DND-41 (cell line): ENCODE data around the gene MOGAT2.

Source experiments
- ATAC-seq: fragments of 200-7000 bp; cut with Tn5 transposase; 3 replicates; pipeline ENCODE4 v1.9.1; 2021; ENCODE audit warnings: low read depth; ENCODE audit not compliant: insufficient read depth
- DNase-seq: peaks from one replicate; pipeline ENCODE4 v3.0.0-alpha.2; 2020
- H2AFZ ChIP-seq: 2 replicates; pipeline ENCODE4 v1.6.0; 2012; ENCODE audit warnings: low read depth, low read length
- H3K27ac ChIP-seq: 2 replicates; pipeline ENCODE4 v1.5.1; 2012; ENCODE audit warnings: low read length, inconsistent platforms
- H3K27me3 ChIP-seq: fragments of 200-600 bp; sonication (generic); 2 replicates; pipeline ENCODE4 v1.6.0; 2012; ENCODE audit warnings: low read length, mild to moderate bottlenecking, inconsistent platforms; ENCODE audit not compliant: insufficient read depth, poor library complexity
- H3K36me3 ChIP-seq: 2 replicates; pipeline ENCODE4 v1.5.1; 2012; ENCODE audit warnings: low read length, inconsistent platforms; ENCODE audit not compliant: insufficient read depth
- H3K4me1 ChIP-seq: 2 replicates; pipeline ENCODE4 v1.5.1; 2012; ENCODE audit warnings: mild to moderate bottlenecking, low read length; ENCODE audit not compliant: insufficient read depth
- H3K4me2 ChIP-seq: 2 replicates; pipeline ENCODE4 v1.6.0; 2012; ENCODE audit warnings: mild to moderate bottlenecking, moderate library complexity, low read length, inconsistent platforms; ENCODE audit not compliant: insufficient read depth
- H3K4me3 ChIP-seq, 2 experiments: fragments of 200-600 bp in 1 of 2; shearing (Covaris generic) in 1 of 2; 2 replicates each; pipeline ENCODE4 v1.5.1; 2012 to 2016; ENCODE audit warnings: inconsistent platforms in 2 of 2, low read length in 2 of 2, mild to moderate bottlenecking in 2 of 2, low read depth in 1 of 2, moderate library complexity in 1 of 2
- H3K79me2 ChIP-seq: 2 replicates; pipeline ENCODE4 v1.6.0; 2012; ENCODE audit warnings: low read length, inconsistent platforms; ENCODE audit not compliant: insufficient read depth
- H3K9ac ChIP-seq: 2 replicates; pipeline ENCODE4 v1.6.0; 2012; ENCODE audit warnings: low read depth, mild to moderate bottlenecking, inconsistent platforms, low read length, moderate library complexity
- H3K9me3 ChIP-seq: 2 replicates; pipeline ENCODE4 v1.5.1; 2012; ENCODE audit warnings: low read length, moderate library complexity, mild to moderate bottlenecking, inconsistent platforms; ENCODE audit not compliant: insufficient read depth, severe bottlenecking
- H4K20me1 ChIP-seq: 2 replicates; pipeline ENCODE4 v1.6.0; 2012; ENCODE audit warnings: low read length; ENCODE audit not compliant: insufficient read depth
- CTCF ChIP-seq: IDR thresholded peaks from 2 replicates; pipeline ENCODE4 v1.5.1; 2012; ENCODE audit warnings: borderline replicate concordance, low read length, moderate library complexity, mild to moderate bottlenecking; ENCODE audit not compliant: poor library complexity, severe bottlenecking; ENCODE audit errors: extremely low read depth
- EZH2 ChIP-seq: IDR thresholded peaks from 3 replicates; pipeline ENCODE4 v1.6.1; 2012; ENCODE audit warnings: borderline replicate concordance, low read depth, mild to moderate bottlenecking, moderate library complexity, low read length, inconsistent platforms; ENCODE audit not compliant: severe bottlenecking

Gene MOGAT2

GRCh38 chr11:75767228-75767572 lies 49.6 kb downstream of the MOGAT2 start:
- H3K4me3 ChIP-seq = no peak overlapping the region
- no peaks in the 10 kb centered on the region for H4K20me1 ChIP-seq
- H3K4me1 ChIP-seq = no peaks in the 10 kb centered on the region
- no peak overlapping the region for H2AFZ ChIP-seq
- TF ChIP-seq CTCF (no peak), EZH2 (no peak)
- no peak overlapping the region for H3K4me2 ChIP-seq
- H3K27ac ChIP-seq = no peak overlapping the region
- H3K27me3 ChIP-seq = peaks cover 10% of the 10 kb centered on the region
- H3K9me3 ChIP-seq = no peaks in the 10 kb centered on the region
- H3K9ac ChIP-seq = no peak overlapping the region
- H3K36me3 ChIP-seq = no peaks in the 10 kb centered on the region
- DNase-seq = no peak
- no peaks in the 10 kb centered on the region for H3K79me2 ChIP-seq
- ATAC-seq = no peak

- H3K4me3 ChIP-seq = no peak overlapping the region
- TF ChIP-seq CTCF (no peak), EZH2 (no peak)
- no peaks in the 10 kb centered on the region for H4K20me1 ChIP-seq
- no peak for ATAC-seq
- no peak for DNase-seq
- H3K9me3 ChIP-seq = no peaks in the 10 kb centered on the region
- peaks cover 12% of the 10 kb centered on the region for H3K27me3 ChIP-seq
- H3K79me2 ChIP-seq = no peaks in the 10 kb centered on the region
- no peak overlapping the region for H3K4me2 ChIP-seq
- H3K27ac ChIP-seq = no peak overlapping the region
- no peak overlapping the region for H3K9ac ChIP-seq
- H3K4me1 ChIP-seq = no peaks in the 10 kb centered on the region
- H2AFZ ChIP-seq = no peak overlapping the region
- no peaks in the 10 kb centered on the region for H3K36me3 ChIP-seq
These were observed 50.1 kb downstream of the MOGAT2 start for GRCh38 chr11:75767793-75768111.

DNA sequence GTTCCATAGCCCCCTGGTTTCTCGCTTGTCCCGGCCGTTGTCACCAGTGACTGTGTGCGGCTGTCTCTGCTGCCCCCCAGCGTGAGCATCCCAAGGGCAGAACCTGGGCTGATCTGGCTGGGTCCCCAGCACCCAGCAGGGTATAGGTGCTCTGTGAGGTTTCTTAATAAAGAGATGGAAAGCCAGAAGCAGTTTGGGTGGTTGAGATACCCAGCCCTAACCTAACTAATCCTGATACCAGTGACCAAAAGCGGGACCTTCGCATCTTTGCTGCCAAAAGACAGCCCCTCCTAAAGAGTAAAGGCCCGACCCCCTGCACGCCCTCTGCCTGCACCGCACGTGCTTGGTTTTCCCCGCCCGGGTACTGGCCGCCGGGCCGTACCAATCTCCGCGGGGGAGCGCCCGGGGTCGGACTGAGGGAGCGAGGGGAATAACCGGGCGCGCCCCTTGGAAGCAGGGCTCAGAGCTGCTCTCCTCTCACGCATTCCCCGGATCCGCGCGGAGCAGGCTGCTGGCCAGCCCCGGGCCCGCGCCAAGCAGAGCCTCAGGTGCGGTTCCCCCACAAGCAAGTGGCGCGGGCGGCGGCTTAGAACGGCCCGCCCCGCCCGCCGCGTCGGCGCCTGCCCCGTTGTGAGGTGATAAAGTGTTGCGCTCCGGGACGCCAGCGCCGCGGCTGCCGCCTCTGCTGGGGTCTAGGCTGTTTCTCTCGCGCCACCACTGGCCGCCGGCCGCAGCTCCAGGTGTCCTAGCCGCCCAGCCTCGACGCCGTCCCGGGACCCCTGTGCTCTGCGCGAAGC lies 50.7 kb downstream of the MOGAT2 start, which contains the start of gene DGAT2:
Gene DGAT2 (plus strand): TSS at position 667 of the 797 bp plus-strand sequence. CDS start 214 bp downstream, outside the sequence.
- no peaks in the 10 kb centered on the region for H3K9me3 ChIP-seq
- H3K9ac ChIP-seq = no peak within 1 kb of the TSS
- H2AFZ ChIP-seq = no peak within 1 kb of the TSS
- peaks cover 12% of the 10 kb centered on the region for H3K27me3 ChIP-seq
- no peaks in the 10 kb centered on the region for H4K20me1 ChIP-seq
- no peak within 1 kb of the TSS for H3K4me3 ChIP-seq
- H3K4me1 ChIP-seq = no peaks in the 10 kb centered on the region
- TF ChIP-seq CTCF (no peak), EZH2 (no peak)
- no peak within 1 kb of the TSS for H3K27ac ChIP-seq
- H3K4me2 ChIP-seq = no peak within 1 kb of the TSS
- DNase-seq (no peak), ATAC-seq (no peak; the same call in 2 of the 3 replicates)
- H3K36me3 ChIP-seq = no peaks in the 10 kb centered on the region
- H3K79me2 ChIP-seq = no peaks in the 10 kb centered on the region
